ENCODE results near the gene USP48.
"Not testable (repeated sequence)": the region's sequence is repeated elsewhere in the genome, so short reads cannot be mapped to it uniquely, and the experiment has no call there.

USP48 gene

DNA sequence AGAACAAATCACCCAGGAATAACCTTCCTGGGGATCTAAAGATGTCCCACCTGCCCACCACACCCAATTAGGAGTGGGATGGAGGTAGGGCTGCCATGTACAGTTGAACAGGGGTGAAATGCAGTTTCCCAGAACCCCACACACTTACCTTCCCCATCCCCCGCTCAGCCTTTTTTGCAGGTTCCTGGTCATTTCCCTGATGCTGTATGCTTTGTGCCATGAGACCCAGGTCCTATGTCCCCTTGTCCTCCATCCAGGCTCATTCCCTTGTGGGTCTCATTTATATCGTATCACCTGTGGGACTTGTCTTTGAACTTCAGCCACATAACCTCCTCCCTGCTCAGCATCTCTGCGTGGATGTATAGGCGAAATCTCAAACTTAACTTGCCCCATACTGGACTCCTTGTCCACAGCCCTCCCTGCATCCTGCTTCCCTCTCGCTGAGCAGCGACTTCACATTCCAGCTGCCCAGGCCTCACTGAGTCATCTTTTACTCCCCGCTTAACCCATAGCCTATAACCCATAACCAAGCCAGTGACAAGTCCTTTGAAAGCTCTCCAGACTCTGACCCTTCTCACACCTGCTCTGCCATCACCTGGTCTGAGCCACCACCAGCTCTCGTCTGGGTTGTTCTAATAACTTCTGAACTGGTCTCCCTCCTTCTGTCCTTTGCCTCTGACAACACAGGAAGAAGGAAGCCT, 33.8 kb upstream of the USP48 start:
- DNase-seq (ENCODE audit: low read depth in 2 of 3, low spot score in 2 of 3): no peak

DNA sequence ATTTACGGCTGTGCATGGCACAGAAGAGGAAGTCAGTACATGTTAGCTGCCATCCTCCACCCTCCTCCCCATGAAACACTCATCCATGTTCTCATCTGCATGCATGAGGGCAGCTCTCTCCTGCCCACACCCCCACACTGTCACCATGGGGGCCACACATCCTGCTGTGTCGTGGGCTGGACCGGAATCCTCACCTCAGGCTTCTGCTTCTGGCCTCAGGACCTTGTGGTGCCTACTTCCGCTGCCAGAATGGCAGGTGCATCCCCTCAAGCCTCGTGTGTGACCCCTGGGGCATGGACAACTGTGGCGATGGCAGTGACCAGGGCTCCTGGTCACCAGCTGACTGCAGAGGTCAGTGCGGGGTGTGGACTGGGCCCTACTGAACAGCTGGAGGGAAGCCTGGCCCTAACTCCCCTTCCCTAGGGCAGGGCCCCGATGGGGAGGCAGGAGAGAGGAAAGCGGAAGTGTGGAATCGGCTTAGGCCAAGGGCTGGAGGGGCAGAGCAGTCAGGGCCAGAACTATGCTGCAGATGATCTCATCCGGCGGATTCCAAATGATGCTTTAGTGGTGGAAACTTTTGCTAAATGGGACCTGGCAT, 32.9 kb upstream of the USP48 start:
- no peak for DNase-seq (ENCODE audit: low read depth in 2 of 3, low spot score in 2 of 3)

DNA sequence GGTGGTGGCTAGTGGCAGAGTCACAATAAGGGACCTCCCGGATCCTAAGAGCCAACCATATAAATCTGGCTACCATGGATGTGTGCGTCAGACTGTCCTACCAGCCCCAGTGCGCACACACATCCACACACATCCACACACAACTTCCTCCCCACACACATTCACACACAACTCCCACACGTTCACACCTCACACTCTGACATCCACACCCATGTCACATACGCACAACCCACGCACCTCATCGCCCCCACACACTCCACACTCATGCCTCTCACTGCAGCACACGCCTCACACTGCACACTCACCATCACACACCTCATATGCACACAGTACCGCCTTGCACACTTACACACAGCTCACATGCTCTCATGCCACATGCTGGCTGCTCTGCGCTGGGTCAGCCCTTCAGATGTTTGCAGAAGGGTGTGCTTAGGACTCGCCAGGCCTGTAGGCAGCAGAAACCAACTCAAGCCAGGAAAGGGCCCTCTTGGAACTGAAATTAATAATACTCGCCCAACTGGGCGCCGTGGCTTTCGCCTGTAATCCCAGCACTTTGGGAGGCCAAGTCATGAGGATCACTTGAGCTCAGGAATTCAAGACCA, 32.1 kb upstream of the USP48 start:
- DNase-seq (ENCODE audit: low read depth in 2 of 3, low spot score in 2 of 3): no peak

DNA sequence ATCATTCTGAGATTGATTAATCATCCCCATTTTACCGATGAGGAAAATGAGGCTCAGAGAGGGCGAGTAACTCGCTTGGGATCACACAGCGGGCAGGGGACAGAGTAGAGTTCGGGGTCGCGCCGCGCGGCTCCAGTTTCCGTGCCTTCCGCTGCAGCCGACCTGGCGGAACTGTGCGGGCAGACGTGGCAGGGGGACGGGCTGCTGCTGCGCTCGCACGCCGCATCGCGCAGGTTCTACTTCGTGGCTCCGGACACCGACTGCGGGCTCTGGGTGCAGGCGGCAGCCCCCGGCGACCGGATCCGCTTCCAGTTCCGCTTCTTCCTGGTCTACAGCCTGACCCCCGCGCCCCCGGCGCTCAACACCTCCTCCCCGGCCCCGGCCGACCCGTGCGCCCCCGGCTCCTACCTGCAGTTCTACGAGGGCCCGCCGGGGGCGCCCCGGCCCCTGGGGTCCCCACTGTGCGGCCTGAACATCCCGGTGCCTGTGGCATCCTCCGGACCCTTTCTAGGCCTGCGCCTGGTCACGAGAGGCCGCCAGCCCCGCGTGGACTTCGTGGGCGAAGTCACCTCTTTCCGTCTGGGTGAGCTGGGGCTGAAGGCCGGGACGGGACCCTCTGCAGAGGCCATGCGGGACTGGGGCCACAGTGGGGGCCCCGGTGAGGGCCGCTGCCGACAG, 31.4 kb upstream of the USP48 start:
- DNase-seq (ENCODE audit: low read depth in 2 of 3, low spot score in 2 of 3): peak in 1 of 3 experiments; percentile 23

DNA sequence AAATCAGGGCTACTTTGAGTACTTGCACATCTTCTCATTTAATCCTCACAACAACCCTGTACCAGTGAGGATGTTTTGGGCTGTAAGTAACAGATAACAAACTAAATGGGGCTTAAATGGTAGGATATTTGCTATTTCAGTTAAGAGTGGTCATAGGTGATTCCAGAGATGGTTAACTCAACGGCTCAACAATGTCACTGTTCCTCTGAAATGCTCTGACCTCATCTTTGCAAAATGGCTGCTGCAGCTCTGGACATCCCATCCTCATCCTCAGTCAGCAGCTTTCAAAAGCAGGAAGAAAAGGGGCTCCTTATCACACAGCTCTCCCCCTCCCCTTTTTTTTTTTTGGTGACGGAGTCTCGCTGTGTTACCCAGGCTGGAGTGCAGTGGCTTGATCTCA, 30.6 kb upstream of the USP48 start:
- DNase-seq (ENCODE audit: low read depth in 2 of 3, low spot score in 2 of 3): no peak

DNA sequence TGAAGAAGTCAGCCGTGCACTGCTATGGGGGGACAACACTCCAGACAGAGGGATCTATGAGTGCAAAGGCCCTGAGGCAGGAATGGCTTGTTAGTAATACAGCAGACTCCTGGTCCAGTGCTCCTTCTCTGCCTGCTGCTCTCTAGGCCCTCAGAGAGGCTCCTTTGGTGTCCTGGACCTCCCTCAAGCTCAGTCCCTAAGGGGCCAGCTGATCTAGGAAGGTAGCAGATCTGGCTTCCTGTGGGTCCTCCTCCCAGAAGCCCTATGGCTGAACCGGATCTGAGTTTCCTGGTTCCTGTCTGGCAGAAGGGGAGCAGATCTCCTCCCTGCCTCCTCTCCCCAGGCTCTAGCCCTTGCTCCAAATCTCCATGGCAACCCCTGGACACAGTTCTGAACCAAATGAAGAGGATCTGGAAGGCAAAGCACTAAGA, 28.9 kb upstream of the USP48 start, which contains the start of gene LDLRAD2:
LDLRAD2 (plus strand) TSS at position 391 of the 431 bp plus-strand sequence. CDS start 187 bp downstream, outside the sequence.
- no peak for DNase-seq (ENCODE audit: low read depth in 2 of 3, low spot score in 2 of 3)

DNA sequence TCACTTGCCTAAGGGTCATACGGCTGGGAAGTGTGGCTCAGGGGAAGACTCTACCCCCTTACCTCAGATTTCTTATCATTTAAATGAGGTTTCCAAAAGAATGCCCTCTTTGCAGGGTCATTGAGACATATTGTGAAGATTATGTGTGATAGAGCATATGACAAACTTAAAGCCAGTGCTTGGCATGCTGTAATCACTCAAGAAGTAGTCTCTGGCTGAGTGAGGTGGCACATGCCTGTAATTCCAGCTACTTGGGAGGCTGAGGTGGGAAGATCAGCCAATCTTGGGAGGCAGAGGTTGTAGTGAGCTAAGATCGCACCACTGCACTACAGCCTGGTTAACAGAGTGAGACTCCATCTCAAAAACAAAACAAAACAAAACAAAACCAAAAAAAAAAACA, 21.6 kb upstream of the USP48 start:
- no peak for DNase-seq (ENCODE audit: low read depth in 2 of 3, low spot score in 2 of 3)

DNA sequence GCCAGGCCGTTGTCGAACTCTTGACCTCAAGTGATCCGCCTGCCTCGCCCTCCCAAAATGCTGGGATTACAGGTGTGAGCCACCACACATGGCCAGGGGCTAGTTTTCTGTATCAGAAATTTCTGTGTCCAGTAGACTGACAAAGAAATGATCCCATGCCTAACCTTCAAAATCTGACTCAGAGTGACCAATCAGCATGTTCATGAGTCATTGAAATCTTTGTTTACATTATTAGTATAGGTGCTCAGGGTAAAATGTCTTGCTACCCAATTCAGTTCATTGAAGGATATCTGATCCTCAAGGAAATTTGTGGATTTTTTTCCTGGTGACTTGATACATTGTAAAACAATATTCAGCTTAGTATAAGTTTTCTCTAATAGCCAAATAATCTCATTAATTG, 18.2 kb upstream of the USP48 start:
- no peak for DNase-seq (ENCODE audit: low read depth in 2 of 3, low spot score in 2 of 3)

DNA sequence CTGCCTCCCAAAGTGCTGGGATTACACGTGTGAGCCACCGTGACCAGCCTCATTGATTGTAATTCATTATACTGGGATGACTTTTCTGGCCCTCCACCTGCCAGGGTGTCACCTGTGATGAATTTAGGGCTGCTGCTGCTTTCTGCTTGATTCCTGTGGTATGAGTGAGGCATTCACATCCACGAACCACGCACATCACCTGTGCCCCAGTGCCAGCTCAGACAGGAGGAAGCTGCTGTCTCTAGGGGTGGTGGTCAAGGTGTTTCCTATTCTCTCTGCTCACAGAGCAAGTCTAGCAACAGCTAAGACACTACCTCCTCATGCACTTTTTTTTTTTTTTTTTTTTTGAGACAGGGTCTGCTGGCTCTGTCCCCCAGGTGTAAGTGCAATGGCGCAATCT, 16.8 kb upstream of the USP48 start:
- DNase-seq (ENCODE audit: low read depth in 2 of 3, low spot score in 2 of 3): no peak

DNA sequence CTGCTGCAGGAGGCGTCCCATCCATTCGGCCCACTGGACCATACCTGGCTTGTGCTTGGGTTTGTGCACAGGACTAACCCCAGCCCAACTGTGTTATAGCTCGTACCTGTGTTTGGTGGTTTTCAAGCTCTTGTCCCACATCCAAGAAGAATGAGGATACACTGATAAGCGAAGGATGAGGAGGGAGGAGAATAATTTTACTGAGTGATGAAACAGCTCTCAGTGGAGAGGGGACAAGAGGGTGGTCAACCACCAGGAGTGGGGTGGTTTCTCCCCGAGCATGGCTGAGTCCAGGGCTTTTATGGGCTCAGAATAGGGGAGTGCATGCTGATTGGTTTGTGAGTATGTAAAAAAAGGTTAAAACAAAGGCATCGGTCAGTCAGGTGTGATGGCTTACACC, 12.1 kb upstream of the USP48 start:
- no peak for DNase-seq (ENCODE audit: low read depth in 2 of 3, low spot score in 2 of 3)

DNA sequence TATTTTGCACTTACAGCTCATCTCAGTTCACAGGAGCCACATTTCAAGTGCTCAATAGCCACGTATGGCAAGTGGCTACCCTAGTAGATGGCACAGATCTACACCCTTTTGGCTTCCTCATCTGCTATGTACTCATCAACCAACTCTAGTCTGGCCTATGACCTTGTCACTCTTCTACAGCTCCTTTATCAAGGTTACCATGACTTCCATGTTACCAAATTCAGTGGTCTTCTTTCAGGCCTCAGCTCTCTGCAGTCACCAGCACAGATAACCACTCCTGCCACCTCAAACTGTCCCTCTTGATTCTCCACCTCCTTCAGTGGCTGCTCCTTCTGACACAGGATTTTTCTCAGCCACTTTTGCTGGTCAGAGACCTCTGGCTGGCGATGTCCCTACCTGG, 11.7 kb upstream of the USP48 start:
- no peak for DNase-seq (ENCODE audit: low read depth in 2 of 3, low spot score in 2 of 3)

DNA sequence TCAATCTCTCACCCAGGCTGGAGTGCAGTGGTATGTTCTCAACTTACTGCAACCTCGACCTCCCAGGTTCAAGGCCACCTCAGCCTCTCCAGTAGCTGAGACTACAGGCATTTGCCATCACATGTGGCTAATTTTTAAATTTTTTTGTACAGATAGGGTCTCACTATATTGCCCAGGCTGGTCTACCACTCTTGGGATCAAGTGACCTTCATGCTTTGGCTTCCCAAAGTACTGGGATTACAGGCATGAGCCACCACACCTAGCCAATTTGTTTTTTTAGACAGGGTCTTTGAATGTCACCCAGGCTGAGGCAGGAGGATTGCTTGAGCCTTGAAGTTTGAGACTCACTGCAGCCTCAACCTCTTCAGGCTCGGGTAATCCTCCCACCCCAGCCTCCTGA, 10.2 kb upstream of the USP48 start:
- DNase-seq (ENCODE audit: low read depth in 2 of 3, low spot score in 2 of 3): no peak

DNA sequence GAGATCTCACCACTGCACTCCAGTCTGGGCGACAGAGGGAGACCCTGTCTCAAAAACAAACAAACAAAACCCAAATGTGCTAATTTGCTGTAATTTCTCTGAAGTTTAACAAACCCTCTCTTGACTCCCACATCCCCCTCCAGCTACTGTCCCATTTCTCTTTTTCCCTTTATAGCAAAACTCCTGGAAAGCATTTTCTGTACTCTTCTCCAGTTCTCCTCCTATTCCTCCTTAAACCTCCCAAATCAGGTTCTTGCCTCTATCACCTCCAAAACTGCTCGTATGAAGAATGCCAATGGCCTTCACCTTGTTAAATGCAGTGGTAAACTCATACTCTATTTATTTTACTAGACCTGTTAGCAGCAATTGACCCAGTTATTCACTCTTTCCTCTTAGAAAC, 3.7 kb upstream of the USP48 start:
- DNase-seq (ENCODE audit: low read depth in 2 of 3, low spot score in 2 of 3): no peak

DNA sequence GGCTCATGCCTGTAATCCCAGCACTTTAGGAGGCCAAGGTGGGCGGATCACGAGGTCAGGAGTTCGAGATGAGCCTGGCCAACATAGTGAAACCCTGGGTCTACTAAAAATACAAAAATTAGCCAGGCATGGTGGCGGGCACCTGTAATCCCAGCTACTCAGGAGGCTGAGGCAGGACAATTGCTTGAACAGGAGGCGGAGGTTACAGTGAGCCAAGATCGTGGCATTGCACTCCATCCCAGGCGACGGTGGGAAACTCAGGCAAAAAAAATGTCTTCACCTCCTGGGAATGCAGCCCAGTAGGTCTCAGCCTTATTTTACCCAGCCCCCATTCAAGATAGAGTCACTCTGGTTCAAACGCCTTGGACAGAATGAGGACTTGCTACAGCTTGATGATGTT, 2.8 kb upstream of the USP48 start:
- DNase-seq (ENCODE audit: low read depth in 2 of 3, low spot score in 2 of 3): not testable (repeated sequence)

DNA sequence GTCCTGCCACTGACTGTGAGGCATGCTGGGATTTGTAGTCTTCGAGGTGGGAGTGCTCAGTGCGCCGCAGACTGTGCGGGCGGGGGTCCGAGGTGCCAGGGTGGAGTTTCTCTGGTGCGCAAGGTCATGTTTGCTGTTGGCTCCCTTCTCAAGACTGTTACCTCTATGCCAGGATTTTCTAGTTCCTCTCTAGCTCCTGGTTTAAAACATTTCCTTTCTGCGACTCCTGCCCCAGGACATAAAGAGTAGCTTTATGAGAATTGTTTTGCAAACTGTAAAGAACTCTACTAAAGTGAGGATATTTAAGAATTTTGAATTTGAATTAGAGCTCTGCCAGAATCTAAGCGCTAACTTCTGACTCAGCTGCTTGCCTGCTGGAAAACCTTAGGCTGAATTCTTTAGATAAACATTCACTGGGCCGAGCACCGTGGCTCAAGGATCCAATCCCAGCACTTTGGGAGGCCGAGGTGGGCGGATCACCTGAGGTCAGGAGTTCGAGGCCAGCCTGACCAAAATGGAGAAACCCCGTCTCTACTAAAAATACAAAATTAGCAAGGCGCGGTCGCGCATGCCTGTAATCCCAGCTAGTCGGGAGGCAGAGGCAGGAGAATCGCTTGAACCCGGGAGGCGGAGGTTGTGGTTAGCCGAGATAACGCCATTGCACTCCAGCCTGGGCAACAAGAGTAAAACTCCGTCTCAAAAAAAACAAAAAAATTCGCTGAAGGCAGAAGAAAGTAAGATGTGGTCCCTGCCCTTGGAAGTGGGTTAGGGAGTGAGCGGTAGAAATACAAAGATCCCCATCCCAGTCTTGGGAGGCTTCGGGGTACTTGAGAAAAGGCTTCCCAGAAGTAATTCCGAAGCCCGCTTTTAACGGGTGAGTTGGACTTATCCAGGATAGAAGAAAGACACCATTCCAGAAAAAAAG, 992 bp upstream of the USP48 start:
- DNase-seq (ENCODE audit: low read depth in 2 of 3, low spot score in 2 of 3): no peak

DNA sequence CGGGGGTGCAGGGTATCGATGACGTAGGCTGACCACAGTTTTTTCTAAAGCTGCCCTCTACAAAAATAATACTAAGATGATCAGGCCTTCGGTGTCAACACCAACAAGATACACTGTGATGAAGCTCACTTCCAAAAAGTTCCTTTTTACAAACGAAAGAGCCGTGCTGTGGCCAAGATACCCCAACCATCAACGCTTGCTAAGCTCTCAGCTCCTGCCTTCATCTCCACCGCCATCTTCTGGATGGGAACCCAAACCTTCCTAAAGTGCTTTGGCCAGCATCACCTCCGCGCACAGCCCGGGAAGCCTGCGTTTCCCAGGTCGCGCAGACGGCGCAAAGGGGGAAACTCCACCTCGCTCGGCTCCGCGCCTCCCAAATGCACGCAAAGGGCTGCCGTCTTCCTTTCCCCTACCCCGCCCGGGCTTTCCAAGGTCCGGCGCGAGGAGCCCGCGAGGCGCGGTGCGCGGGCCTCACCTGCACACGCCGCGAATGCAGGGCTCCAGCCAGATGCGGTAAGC, 541 bp downstream of the USP48 start:
- DNase-seq (ENCODE audit: low read depth in 2 of 3, low spot score in 2 of 3): peak in 2 of 3 experiments; percentile 23 to 24

DNA sequence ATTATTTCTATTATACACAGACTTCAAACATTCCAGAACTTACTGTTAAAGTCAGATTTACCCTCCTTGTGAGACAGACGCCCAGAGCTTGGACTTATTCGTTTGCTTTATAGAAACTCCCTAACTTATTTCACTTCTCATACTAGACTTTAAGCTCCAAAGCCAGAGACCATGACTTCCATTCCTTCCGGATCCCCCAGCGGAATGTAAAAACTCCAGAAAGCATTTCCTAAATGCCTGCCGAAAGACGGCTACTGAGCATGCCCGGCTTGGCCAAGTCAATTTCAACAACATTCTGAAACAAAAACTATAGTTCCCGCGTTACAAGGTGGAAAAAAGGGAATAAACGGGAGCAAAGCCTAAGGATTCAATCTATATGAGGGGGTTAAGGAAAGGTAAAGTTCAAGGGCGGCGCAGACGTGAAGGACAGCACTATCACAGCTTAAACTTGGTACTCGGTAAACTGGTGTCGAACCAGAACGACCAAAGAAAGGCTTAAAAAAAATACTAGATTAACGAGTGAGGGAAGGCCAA, 1.1 kb downstream of the USP48 start:
- no peak for DNase-seq (ENCODE audit: low read depth in 2 of 3, low spot score in 2 of 3)

DNA sequence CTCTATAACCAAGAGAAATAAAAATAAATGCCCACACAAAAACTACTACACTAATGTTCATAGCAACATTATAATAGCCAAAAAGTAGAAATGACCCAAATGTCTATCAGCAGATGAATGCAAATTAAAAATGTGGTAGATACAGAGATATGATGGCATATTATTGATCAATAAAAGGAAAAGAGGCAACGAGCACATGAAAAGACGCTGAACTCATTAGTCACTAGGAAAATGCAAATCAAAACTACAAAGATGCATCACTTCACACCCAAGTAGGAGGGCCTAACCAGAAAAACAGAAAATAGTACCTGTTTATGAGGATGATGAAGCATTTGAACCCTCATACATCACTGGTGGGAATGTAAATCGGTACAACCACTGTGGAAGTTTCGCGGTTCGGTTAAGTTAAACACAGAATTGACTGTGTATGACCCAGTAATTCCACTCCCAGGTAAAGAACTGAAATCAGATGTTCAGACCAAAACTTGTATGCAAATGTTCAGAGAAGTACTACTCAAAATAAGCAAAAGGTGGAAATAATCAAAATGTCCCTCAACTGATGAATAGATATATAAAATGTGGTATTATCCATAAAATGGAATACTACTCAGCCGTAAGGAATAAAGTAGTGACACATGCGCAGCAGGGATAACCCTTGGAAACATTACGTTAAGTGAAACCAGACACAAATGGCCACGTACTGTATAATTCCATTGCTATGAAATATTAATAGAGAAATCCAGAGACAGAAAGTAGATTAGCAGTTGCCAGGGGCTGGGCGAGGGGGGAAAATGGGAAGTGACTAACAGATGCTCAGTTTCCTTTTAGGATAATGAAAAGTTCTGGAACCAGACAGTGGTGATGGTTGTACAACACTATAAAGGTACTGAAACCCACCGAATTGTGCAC, 3.1 kb downstream of the USP48 start:
- no peak for DNase-seq (ENCODE audit: low read depth in 2 of 3, low spot score in 2 of 3)

DNA sequence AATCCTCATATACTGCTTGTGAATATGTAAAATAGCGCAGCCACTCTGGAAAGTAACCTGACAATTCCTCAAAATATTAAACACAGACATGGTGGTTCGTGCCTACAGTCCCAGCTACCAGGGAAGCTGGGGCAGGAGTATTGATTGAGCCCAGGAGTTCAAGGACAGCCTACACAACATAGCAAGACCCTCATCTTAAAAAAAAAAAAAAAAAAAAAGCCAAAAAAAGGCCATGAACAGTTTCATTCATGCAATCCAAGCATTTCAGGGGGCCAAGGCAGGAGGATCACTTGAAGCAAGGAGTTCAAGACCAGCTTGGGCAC, 4.6 kb downstream of the USP48 start:
- no peak for DNase-seq (ENCODE audit: low read depth in 2 of 3, low spot score in 2 of 3)

DNA sequence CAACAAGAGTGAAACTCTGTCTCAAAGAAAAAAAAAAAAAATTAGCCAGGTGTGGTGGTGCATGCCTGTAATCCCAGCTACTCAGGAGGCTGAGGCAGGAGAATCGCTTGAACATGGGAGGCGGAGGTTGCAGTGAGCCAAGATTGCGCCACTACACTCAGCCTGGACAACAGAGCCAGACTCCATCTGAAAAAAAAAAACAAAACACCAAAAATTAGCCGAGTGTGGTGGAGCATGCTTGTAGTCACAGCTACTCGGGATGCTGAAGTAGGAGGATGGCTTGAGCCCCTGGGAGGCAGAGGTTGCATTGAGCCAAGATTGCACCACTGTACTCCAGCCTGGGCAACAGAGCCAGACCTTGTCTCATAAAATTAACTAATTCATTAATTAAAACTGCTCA, 6.0 kb downstream of the USP48 start:
- not testable (repeated sequence) for DNase-seq (ENCODE audit: low read depth in 2 of 3, low spot score in 2 of 3)
